ENCODE results near the gene PCK2.

Gene PCK2

GRCh38 chr14:24139272-24139934 lies 45.3 kb downstream of the PCK2 start:
- no peak for DNase-seq

- peak; percentile 100 for DNase-seq
Observed at GRCh38 chr14:24141097-24141880, 47.2 kb downstream of the PCK2 start, which contains the start of gene EMC9. Gene EMC9 (minus strand): TSS chr14:24141591. CDS start chr14:24141304, 287 bp downstream.

- DNase-seq: no peak
Observed at GRCh38 chr14:24143511-24143910, 49.4 kb downstream of the PCK2 start.

- no peak for DNase-seq
Observed at GRCh38 chr14:24144451-24144850, 50.3 kb downstream of the PCK2 start.

GRCh38 chr14:24145219-24145618 lies 51.1 kb downstream of the PCK2 start:
- no peak for DNase-seq

GRCh38 chr14:24145690-24146452 lies 51.8 kb downstream of the PCK2 start:
- DNase-seq: no peak

GRCh38 chr14:24146453-24146977 lies 52.4 kb downstream of the PCK2 start, which contains the start of gene PSME2:
Gene PSME2 (minus strand): TSS chr14:24146610. CDS start chr14:24146581, 29 bp downstream.
- DNase-seq: peak; percentile 93

- DNase-seq: peak; percentile 96
Observed at GRCh38 chr14:24146978-24147760, 53.1 kb downstream of the PCK2 start, which contains the start of gene RNF31. Gene RNF31 (plus strand): TSS chr14:24147498. CDS start chr14:24147699, 201 bp downstream.

- DNase-seq: no peak
Observed at GRCh38 chr14:24147761-24148428, 53.8 kb downstream of the PCK2 start.

- DNase-seq: no peak
Observed at GRCh38 chr14:24149302-24149969, 55.3 kb downstream of the PCK2 start.

GRCh38 chr14:24150061-24150460 lies 56.0 kb downstream of the PCK2 start:
- DNase-seq: no peak

GRCh38 chr14:24150567-24150966 lies 56.5 kb downstream of the PCK2 start:
- DNase-seq: no peak

GRCh38 chr14:24150993-24151392 lies 56.9 kb downstream of the PCK2 start:
- no peak for DNase-seq

GRCh38 chr14:24151404-24152080 lies 57.4 kb downstream of the PCK2 start:
- DNase-seq: no peak

All from NCI-H524 treated with DMSO at 0.1 percent for 48 hours (cell line).